ENCODE data around the gene RNF44.

DNA sequence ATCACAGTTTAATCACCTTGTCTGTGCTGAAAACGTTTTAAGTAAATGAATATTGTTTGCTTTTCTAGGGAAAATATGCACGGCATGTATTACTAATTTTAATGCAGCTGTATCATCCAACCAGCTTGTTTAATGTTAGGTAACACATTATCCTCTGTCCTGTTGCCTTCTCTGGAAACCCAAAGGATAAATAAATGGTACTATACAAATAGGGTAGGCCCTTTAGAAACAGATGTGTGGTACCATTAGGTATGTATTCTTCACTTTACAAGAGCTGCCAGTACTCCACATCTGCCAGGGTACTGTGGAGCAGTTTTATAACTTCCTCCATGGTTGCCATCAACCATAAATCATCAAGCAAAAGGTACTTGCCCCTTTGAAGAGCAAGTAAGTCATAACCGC, 46.1 kb downstream of the RNF44 start:
- TF ChIP-seq, protein P1, sequence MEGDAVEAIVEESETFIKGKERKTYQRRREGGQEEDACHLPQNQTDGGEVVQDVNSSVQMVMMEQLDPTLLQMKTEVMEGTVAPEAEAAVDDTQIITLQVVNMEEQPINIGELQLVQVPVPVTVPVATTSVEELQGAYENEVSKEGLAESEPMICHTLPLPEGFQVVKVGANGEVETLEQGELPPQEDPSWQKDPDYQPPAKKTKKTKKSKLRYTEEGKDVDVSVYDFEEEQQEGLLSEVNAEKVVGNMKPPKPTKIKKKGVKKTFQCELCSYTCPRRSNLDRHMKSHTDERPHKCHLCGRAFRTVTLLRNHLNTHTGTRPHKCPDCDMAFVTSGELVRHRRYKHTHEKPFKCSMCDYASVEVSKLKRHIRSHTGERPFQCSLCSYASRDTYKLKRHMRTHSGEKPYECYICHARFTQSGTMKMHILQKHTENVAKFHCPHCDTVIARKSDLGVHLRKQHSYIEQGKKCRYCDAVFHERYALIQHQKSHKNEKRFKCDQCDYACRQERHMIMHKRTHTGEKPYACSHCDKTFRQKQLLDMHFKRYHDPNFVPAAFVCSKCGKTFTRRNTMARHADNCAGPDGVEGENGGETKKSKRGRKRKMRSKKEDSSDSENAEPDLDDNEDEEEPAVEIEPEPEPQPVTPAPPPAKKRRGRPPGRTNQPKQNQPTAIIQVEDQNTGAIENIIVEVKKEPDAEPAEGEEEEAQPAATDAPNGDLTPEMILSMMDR (IDR thresholded peaks at IDR 0.05; ENCODE audit: insufficient read depth, low read length, poor library complexity, severe bottlenecking): no peak
- TF ChIP-seq EZH2phosphoT487 (conservative IDR thresholded peaks at IDR 0.05; ENCODE audit: low read length): no peak

Measured in SU-DHL-6 (cell line).